CD4-positive, alpha-beta T cell treated with Interferon gamma for 1 hour (primary cell): ENCODE results near the gene MORN5.

Source experiments
- DNase-seq: peaks from one replicate; pipeline ENCODE4 v3.0.0-alpha.2; 2020

MORN5 gene

GRCh38 chr9:122218071-122218934 lies 58.6 kb downstream of the MORN5 start:
- DNase-seq: no peak

DNA sequence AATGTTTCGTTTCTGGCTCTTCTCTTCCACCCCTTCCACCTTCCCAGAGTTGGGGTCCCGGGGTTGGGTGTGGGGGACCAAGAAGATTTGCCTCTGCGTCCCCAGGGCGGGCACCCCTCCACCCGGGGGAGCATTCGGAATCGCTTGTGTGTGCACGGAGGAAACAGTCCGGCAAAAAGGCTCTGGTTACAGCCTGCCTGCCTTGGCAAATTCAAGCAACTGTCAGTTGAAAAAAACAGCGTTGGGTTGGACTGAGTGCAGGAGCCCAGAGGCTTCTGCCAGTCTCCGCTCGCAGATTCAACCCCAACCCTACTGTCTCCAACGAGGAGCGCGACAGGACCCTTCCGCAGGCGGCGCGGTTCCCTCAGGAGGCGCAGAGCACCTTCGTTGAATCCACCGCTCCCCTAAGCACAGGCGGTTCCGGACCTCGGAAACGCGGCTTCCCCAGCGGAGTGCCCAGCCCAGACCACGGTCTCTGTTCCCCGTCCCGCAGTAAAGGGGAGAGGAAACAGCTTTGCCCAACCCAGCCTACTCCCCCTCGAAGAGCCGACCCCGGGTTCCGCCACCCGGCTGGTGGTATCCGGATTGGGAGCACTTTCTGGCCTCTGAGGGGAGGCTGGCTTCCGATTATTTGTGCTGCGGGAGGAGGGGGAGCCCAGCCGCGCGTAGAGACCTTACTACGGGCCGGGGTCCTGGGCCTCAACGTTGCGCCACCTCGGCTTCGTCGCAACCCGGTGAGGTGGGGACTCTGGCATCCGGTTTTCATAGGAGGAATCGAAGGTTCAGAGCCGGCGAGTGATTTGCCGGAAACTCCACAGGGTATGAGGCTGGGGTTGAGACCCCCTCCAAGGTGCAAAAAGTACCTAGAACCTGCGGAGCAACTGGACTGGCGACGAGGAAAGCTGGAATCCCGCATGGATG lies 59.5 kb downstream of the MORN5 start:
- no peak for DNase-seq

- DNase-seq: no peak
Measured at GRCh38 chr9:122219856-122220672, 60.4 kb downstream of the MORN5 start.

GRCh38 chr9:122220673-122221182 lies 61.0 kb downstream of the MORN5 start:
- no peak for DNase-seq

DNA sequence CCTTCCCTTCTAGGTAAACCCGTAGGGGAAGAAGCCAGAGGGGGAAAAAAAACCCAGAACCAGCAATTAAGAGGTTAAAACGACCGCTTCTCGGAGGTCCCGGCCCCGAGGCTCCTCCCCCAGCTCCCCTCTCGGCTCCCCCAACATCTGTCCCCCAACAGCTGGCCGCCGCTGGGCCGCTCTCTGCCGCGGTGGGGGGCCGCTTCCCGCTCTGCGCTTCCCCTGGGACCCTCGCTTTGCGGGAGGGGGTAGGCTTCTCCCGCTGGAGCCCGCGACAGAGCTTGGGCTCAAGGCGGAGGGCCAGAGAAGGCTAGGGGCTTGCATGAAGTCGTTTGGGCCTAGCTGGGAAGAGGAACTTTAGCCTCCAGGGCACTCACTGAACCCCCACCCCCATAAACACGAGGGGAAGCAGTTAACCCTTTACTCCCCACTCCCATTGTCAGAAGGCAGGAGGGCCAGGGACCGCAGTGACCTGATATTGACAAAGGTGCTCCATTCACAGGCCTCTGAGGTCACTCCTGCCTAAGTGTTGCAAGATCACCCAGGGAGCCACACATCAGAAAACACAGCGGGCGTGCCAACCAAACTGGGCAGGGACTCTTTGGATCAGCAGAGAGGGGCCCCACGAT lies 61.6 kb downstream of the MORN5 start:
- DNase-seq: no peak

DNA sequence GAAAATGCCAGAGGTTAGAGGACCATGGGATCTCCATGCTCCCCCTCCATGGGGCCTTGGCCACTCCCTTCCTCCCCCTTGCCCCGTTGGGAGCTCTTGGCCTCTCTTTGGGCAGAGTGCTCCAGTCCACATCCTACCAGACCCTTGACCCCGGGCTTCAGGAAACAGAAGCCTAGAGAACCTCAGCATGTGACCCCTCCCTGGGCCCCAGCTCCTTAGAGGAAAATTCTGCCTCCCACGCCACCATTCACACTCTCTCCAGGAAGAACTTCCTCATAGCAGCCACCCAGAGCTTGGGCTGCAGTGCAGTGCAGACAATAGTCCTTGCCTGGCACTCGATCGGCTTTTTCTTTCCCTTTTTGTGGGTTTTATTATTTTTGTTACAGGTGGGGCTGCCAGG lies 63.1 kb downstream of the MORN5 start:
- no peak for DNase-seq

- no peak for DNase-seq
Measured at GRCh38 chr9:122223435-122223834, 63.7 kb downstream of the MORN5 start.

DNA sequence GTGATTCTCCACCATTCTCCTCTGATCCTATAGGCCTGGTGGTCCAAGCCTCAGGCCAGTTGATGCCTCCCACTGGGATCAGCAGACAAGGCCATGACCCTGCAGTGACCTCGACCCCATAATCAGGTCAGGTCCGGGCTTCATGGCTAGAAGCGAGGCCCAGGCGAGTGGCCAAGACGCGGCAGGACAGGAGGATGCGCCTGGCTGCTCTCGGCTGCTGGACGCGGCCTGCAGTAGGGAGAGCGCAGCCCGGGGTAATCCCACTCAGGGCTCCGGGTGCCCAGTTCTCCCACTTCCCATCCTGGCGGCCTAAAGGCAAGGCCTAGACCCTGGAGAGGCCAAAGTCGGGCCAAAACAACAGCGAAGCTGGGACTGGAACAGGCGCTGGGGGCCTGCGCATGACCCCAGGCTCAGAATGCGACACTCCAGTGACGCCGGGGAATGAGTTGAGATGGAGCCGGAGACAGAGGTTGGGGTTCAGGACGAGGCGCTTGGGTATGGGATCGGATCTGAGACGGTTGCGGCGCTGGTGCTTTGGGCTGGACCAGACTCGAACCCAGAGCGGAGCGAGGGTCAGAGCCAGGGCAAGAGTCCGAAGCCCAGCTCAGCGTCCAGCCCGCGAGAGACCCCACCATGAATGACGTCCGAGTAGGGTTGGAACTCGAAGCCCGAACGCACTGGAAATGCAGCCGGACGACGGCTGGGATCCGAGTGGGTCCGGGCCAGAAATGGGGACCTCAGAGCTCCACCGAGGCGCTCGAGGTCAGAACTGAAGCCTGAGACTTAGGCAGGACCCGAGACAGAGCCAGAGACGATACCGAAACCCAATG lies 65.8 kb downstream of the MORN5 start:
- DNase-seq: no peak

DNA sequence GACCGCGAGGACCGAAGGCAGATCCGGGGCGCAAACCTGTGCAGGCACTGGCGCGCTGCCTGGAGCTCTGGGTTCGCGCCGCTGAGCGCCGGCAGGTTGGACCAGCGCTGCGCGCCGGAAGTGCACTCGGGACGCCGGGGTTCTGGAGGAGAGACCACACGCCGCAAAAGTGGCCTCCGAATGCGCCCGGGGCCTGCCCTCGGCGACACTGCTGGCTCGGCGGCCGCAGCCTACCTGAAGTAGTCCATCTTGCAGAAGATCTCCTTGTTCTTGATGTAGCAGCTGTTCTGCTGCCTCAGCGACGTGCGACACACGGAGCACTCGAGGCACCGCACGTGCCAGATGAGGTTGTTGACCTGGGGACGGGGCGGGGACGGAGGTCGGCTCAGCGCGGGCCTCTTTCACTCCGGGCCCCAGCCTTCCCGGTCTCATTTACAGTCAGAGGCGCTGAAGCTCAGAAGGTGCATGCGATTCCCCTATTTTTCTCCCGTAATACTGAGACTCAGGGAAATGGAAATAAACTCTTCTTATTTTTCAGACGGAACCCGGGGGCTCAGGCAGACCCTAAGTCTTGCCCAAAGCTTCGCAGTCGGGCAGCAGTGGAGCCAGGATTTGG lies 66.5 kb downstream of the MORN5 start:
- no peak for DNase-seq

DNA sequence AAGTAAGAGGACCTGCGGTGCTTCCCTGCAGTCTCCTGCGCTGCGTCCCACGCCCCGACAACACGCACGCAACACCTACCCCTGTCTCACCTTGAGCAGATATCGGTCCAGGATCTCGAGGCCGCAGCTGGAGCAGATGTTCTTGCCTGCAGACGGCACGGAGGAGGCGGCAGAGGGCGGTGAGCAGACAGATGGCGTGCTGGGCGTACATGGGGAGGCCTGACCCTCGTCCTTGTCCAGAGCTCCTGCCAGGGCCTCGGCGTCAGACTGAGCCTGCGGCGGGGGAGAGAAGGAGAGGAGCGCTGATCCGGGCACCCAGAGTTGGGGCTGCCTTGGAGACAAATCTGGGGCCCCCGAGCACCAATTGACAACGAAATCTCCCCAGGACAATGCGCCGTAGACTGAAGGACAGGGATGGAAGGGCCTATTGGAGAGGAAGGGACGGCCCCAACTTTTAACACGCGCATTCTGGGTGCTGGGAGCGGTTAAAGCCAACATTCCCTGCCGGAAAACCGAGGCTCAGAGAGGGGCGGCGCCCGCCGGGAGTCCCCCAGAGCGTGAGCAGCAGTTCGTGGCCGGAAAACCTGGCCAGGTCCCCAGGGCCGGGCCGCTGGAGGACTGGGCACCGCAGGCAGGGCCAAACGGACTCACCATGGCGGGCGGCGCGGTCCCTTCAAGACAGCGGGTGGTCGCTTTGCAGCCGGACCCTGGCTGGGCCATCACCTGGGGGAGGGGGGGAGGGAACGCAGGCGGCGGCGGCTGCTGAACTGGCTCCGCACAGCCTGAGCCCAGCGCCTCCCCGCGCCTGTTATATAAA lies 67.3 kb downstream of the MORN5 start:
- DNase-seq: no peak

- DNase-seq: no peak
Measured at GRCh38 chr9:122227575-122227900, 67.8 kb downstream of the MORN5 start.

- DNase-seq: no peak
Measured at GRCh38 chr9:122228191-122228567, 68.5 kb downstream of the MORN5 start.

DNA sequence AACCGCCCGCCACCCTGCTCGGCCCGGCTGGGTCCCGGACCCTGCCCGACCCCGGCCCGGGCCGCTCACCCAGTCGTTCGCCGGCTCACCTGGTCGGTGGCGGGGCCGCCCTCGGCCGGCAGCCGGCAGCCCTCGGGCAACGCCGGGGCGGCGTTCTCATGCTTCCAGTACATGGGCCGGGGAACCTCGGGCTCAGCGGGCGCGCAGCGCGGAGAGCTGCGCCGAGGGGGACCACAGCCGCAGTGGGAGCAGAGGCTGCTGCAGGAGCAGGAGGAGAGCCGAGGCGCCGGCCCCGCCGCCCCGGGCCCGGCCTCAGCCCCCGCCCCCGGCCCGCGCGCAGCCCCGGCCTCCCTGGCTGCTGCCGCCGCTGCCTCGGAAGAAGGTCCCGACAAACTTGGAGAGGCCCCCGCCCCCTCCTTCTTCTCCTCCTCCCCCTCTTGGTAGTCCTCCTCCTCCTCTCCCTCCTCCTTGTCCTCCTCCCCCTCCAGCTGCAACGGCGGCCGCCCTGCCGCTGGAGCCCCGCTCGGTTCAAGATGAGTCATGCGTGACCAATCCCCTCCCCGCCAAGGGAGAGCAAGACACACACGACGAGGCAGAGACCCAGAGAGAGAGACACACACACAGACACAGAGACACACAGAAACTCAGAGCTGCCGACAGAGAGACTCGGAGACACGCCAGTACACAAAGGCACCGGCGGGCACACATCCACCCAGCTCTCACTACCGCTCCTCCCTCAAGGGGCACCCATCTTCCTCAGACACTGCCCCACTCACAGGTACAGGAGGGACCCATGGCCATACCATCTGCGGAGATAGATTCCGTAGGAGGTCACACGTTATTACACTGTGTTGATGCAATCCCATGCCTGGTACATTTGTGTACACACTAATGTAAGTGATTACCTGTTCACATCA lies 69.1 kb downstream of the MORN5 start, which contains the start of gene LHX6:
TSS of gene LHX6 (minus strand) at position 390 of the 917 bp plus-strand sequence. CDS start at position 173, 217 bp downstream.
- no peak for DNase-seq

- no peak for DNase-seq
Measured at GRCh38 chr9:122229485-122229837, 69.8 kb downstream of the MORN5 start.

DNA sequence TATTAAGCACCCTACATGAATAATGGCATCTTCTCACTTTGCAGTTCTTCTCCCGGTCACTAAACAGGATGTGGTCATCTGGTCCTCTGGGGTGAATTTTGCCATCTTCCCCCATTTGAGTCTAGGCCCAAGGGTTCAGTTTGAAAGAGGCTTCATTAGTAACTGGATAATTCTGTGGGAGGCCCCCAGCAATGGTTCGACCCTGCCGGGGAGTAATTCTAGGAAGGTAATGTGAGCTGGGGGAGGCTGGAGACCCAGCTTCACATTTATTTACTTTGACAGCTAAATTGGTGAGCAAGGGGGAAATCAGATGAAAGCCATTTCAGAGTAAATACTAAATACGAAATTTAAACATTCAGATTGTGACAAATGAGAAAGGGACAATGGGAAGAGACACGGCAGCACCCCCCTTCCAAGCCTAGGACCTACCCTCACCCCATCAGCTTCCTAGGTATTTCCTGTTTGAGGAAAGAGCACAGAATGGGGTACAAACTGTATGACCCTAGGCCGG lies 73.1 kb downstream of the MORN5 start:
- DNase-seq: no peak

- no peak for DNase-seq
Measured at GRCh38 chr9:122234022-122234748, 74.5 kb downstream of the MORN5 start.

DNA sequence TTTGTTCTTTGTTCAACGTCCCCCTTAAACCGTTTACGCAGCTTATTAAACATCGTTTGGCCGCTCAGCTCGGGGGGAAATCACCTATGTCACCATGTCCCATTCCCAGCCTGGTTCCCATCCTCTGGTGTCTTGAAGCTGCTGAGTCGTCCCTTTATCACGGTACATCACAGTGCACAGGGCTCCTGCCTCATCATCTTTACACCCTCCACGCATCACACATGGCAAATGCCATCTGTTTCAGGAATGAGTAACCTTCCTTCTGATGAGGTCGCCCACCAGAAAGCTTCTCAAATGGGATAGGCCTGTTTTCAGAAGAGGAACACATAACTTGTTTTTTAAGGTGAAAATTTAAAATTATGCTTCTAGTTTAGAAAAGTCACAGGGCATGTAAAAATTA lies 77.0 kb downstream of the MORN5 start:
- no peak for DNase-seq

DNA sequence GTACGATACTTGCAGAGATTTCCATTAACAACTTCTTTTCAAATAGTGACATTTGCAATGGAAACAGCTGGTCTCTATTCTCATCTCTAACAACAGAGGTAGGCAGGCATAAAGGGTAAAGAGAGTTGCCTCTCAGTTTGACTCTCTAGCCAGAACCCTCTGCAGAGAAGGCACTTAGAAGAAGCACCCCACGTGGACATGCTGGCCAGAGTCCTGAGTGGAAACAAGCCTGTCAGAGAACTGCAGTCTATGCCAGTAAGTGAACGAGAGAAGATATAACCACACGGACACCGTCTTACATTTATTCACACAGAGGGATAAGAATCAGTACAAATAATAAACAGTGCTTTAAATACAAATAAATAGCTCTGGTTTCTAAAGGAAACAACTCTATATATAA lies 80.0 kb downstream of the MORN5 start:
- no peak for DNase-seq
